HepG2 (cell line): Measurements from ENCODE around the gene VARS2. TPM values are rescaled to one million over a fixed set of nuclear protein-coding genes. Genes with fewer than 3 reads are reported as not detected.

ENCODE experiments used
- CREB3 ChIP-seq: sonication (generic); formaldehyde crosslinking; IDR thresholded peaks from 2 replicates; pipeline ENCODE4 v1.5.0; 2020; ENCODE audit warnings: missing genetic modification reagents
- DNMT3B ChIP-seq: conservative IDR thresholded peaks from 2 replicates; pipeline ENCODE4 v1.6.1; 2016; ENCODE audit warnings: missing biosample characterization, control low read depth
- EED ChIP-seq: sonication (generic); formaldehyde crosslinking; IDR thresholded peaks from 2 replicates; pipeline ENCODE4 v1.5.0; 2020; ENCODE audit warnings: mild to moderate bottlenecking, missing genetic modification reagents
- FOXK2 ChIP-seq: fragments of 450-650 bp; IDR thresholded peaks from 2 replicates; pipeline ENCODE4 v1.6.1; 2016
- HNF1A ChIP-seq, 2 experiments: sonication (generic) in 1 of 2; formaldehyde crosslinking in 1 of 2; IDR thresholded peaks; 2 replicates each; pipeline versions ENCODE4 v1.4.0 to v1.6.1; 2016 to 2020; ENCODE audit warnings: borderline replicate concordance in 1 of 2, low read depth in 1 of 2, mild to moderate bottlenecking in 1 of 2, missing genetic modification reagents in 1 of 2
- MBNL3 ChIP-seq: fragments of 250-450 bp; sonication (Bioruptor Pico); conservative IDR thresholded peaks from 2 replicates; pipeline ENCODE4 v1.8.0; 2022; ENCODE audit warnings: mild to moderate bottlenecking, inconsistent platforms
- NFE2 ChIP-seq: sonication (generic); formaldehyde crosslinking; IDR thresholded peaks from 2 replicates; pipeline ENCODE4 v1.4.0; 2020; ENCODE audit warnings: missing genetic modification reagents
- RELA ChIP-seq: sonication (generic); formaldehyde crosslinking; IDR thresholded peaks from 2 replicates; pipeline ENCODE4 v1.4.0; 2020; ENCODE audit warnings: missing genetic modification reagents
- SP4 ChIP-seq: sonication (generic); formaldehyde crosslinking; IDR thresholded peaks from 2 replicates; pipeline ENCODE4 v1.8.1; 2023; ENCODE audit warnings: mild to moderate bottlenecking, missing genetic modification reagents
- USF2 ChIP-seq, 2 experiments: sonication (generic) in 1 of 2; formaldehyde crosslinking in 1 of 2; IDR thresholded peaks; 2 replicates each; pipeline versions ENCODE4 v1.5.1 to v1.6.1; 2011 to 2020; ENCODE audit warnings: borderline replicate concordance in 1 of 2, low read depth in 1 of 2, low read length in 1 of 2, mild to moderate bottlenecking in 1 of 2, missing genetic modification reagents in 1 of 2, moderate library complexity in 1 of 2
- ZFP82 ChIP-seq: sonication (generic); formaldehyde crosslinking; IDR thresholded peaks from 2 replicates; pipeline ENCODE4 v1.5.1; 2020; ENCODE audit warnings: mild to moderate bottlenecking, missing genetic modification reagents, borderline replicate concordance
- ZFP90 ChIP-seq: sonication (generic); formaldehyde crosslinking; IDR thresholded peaks from 2 replicates; pipeline ENCODE4 v1.8.0; 2022; ENCODE audit warnings: missing genetic modification reagents, mild to moderate bottlenecking, inconsistent platforms, borderline replicate concordance
- ZIK1 ChIP-seq: sonication (generic); formaldehyde crosslinking; IDR thresholded peaks from 2 replicates; pipeline ENCODE4 v1.5.0; 2020; ENCODE audit warnings: mild to moderate bottlenecking, low read depth, missing genetic modification reagents, borderline replicate concordance
- ZNF24 ChIP-seq: fragments of 450-650 bp; IDR thresholded peaks from 2 replicates; pipeline ENCODE4 v1.6.1; 2017; ENCODE audit warnings: antibody characterized with exemption, mild to moderate bottlenecking
- ZNF264 ChIP-seq: sonication (generic); formaldehyde crosslinking; IDR thresholded peaks from 2 replicates; pipeline ENCODE4 v1.4.0; 2020; ENCODE audit warnings: missing genetic modification reagents
- ZNF484 ChIP-seq: sonication (generic); formaldehyde crosslinking; IDR thresholded peaks from 2 replicates; pipeline ENCODE4 v1.5.1; 2020; ENCODE audit warnings: mild to moderate bottlenecking, low read depth, missing genetic modification reagents, borderline replicate concordance
- ZNF598 ChIP-seq: sonication (generic); formaldehyde crosslinking; IDR thresholded peaks from 2 replicates; pipeline ENCODE4 v1.5.1; 2020; ENCODE audit warnings: mild to moderate bottlenecking, missing genetic modification reagents, borderline replicate concordance
- polyA plus RNA-seq, 8 experiments: library from polyadenylated mRNA; depleted of rRNA in 3 of 8; stranded (reverse) in 7 of 8; unstranded in 1 of 8; fragments of >200 nt; fragmentation: Illumina TruSeq in 4 of 8; extraction: Trizol in 4 of 8; gene quantifications; 2 replicates each; pipeline versions ENCODE4 v1.2.1 to v1.2.3, GENCODE V29; 2011 to 2016; ENCODE audit warnings: low read depth in 4 of 8, missing spikeins in 1 of 8, mixed read lengths in 1 of 8; ENCODE audit not compliant: insufficient read depth in 1 of 8
- total RNA-seq, 5 experiments: library from RNA; depleted of rRNA; stranded (reverse); fragments of >200 nt; fragmentation: Illumina TruSeq; extraction: Trizol; gene quantifications; 2 replicates each; pipeline ENCODE4 v1.2.3, GENCODE V29; 2016; ENCODE audit warnings: low read depth in 1 of 5
- TF ChIP-seq, protein P1 (sequence below): sonication (generic); formaldehyde crosslinking; IDR thresholded peaks from 2 replicates; pipeline ENCODE4 v1.8.0; 2022; ENCODE audit warnings: missing genetic modification reagents, mild to moderate bottlenecking, borderline replicate concordance

The VARS2 gene
- total and polyA plus RNA-seq, 2 of the 13 experiments (the other 11 are each of a cell fraction or from before 2014, with no cell fraction given) = 61.8 to 71.8 TPM

GRCh38 chr6:30877419-30878262 lies 36.4 kb upstream of the VARS2 start (continued):
- TF ChIP-seq HNF1A (IDR thresholded peaks at IDR 0.05; ENCODE audit: low read depth) (no peak), HNF1A (CRISPR knock-in tag; IDR thresholded peaks at IDR 0.05; ENCODE audit: borderline replicate concordance) (peak; percentile 22; the same call in 1 of the 2 replicates), ZNF598 (peak; percentile 51; the same call in 1 of the 2 replicates), SP4 (peak; percentile 69; the same call in 1 of the 2 replicates), ZFP82 (no peak), CREB3 (no peak), EED (no peak), FOXK2 (no peak), USF2 (IDR thresholded peaks at IDR 0.05; ENCODE audit: low read depth, low read length) (no peak), USF2 (CRISPR knock-in tag; IDR thresholded peaks at IDR 0.05; ENCODE audit: borderline replicate concordance) (no peak), NFE2 (CRISPR knock-in tag) (0 out of 2 replicates have a peak, but pooled peaks have one; percentile 22), ZFP90 (CRISPR knock-in tag) (peak; percentile 35; the same call in 1 of the 2 replicates), ZNF264 (CRISPR knock-in tag) (0 out of 2 replicates have a peak, but pooled peaks have one; percentile 29), ZNF24 (peak; percentile 44; the same call in 1 of the 2 replicates), RELA (CRISPR knock-in tag) (no peak), DNMT3B (CRISPR knock-in tag) (peak; percentile 66; the same call in 1 of the 2 replicates), MBNL3 (no peak), ZIK1 (CRISPR knock-in tag) (no peak), ZNF484 (no peak)
- TF ChIP-seq, protein P1, sequence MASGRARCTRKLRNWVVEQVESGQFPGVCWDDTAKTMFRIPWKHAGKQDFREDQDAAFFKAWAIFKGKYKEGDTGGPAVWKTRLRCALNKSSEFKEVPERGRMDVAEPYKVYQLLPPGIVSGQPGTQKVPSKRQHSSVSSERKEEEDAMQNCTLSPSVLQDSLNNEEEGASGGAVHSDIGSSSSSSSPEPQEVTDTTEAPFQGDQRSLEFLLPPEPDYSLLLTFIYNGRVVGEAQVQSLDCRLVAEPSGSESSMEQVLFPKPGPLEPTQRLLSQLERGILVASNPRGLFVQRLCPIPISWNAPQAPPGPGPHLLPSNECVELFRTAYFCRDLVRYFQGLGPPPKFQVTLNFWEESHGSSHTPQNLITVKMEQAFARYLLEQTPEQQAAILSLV (CRISPR knock-in tag) = 0 out of 2 replicates have a peak, but pooled peaks have one; percentile 37
